ENCODE data around the gene MAP2K3. TPM values are rescaled to one million over a fixed set of nuclear protein-coding genes. Genes with fewer than 3 reads are reported as not detected.

Gene MAP2K3
- total and polyA plus RNA-seq, 2 experiments from 2014 or later, result 42.6 to 119 TPM

DNA sequence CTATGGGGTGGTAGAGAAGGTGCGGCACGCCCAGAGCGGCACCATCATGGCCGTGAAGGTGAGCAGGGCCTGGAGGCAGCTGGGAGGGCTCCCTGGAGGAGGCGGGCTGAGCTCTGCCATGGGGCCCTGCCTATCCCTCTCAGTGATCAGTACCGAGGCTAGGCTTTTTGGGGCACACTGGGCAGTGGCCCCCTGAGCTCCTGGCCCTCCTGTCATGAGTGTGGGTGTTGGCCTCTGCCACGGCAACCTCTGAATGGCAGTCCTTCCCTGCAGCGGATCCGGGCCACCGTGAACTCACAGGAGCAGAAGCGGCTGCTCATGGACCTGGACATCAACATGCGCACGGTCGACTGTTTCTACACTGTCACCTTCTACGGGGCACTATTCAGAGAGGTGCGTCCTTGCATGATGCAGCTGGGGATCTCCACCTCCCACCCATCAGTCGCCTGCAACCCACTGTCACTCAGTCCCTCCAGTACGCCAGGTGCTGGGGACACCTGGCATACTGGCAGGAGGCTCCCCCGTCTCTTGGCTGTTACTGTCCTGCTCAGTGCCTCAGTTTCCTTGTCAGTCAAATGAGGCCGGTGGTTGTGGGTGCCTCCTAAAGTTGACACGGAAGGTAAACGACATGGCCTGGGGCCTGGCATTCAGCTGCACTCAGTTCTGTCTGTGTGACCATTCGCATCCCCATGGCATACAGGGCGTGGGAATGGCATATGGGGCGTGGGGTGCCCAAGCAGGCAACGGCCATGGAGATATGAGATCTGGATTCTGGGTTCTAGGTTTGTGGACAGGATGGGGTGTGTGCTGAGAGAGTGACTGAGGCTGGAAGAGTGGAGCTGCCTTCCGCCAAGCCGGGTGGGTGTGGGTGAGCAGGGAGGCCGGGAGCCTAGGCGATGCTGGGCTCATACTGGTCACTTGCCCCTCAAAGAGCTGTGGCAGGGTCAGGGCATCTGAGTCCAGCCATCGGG, 16.4 kb downstream of the MAP2K3 start:
- no peaks in the 10 kb centered on the region for H3F3A ChIP-seq (ENCODE audit: insufficient read depth)
- H3K79me2 ChIP-seq (ENCODE audit: insufficient read depth), result peaks cover 76% of the 10 kb centered on the region
- H3K27me3 ChIP-seq (replicated peaks; ENCODE audit: insufficient read depth), result no peaks in the 10 kb centered on the region
- H3K9me2 ChIP-seq (ENCODE audit: insufficient read depth), result no peaks in the 10 kb centered on the region
- no peak overlapping the region for H3K4me3 ChIP-seq
- peaks cover 18% of the 10 kb centered on the region for H3K36me3 ChIP-seq (ENCODE audit: low read depth)
- no peak for TF ChIP-seq EZH2phosphoT487 (IDR thresholded peaks at IDR 0.05; ENCODE audit: insufficient read depth, low read depth)
- TF ChIP-seq EZH2 (IDR thresholded peaks at IDR 0.05; ENCODE audit: insufficient read depth, poor library complexity, severe bottlenecking), result no peak
- no peak for DNase-seq
- WGBS, 2 experiments (ENCODE audit: low coverage in 1 of 2, low lambda C conversion rate in 2 of 2, missing lambda C conversion rate in 2 of 2), result 60 to 63% methylated on average over 31 of the region's 31 CpGs
- H4K20me1 ChIP-seq (ENCODE audit: insufficient read depth), result no peaks in the 10 kb centered on the region
- H3K4me1 ChIP-seq (ENCODE audit: insufficient read depth), result peaks cover 4% of the 10 kb centered on the region; the same call in 1 of the 2 replicates
- H3K27ac ChIP-seq, result no peak overlapping the region
- no peaks in the 10 kb centered on the region for H3K9me3 ChIP-seq (ENCODE audit: low read depth)
- H2AFZ ChIP-seq, result no peak overlapping the region
- no peak overlapping the region for H3K4me2 ChIP-seq (ENCODE audit: unreplicated experiment)
- no peak overlapping the region for H3K9ac ChIP-seq
- in situ Hi-C loops (cut with MboI), result loop anchor here (25.0 kb wide), 1 partner anchor 461 kb away; no protein-coding TSS in a partner anchor

DNA sequence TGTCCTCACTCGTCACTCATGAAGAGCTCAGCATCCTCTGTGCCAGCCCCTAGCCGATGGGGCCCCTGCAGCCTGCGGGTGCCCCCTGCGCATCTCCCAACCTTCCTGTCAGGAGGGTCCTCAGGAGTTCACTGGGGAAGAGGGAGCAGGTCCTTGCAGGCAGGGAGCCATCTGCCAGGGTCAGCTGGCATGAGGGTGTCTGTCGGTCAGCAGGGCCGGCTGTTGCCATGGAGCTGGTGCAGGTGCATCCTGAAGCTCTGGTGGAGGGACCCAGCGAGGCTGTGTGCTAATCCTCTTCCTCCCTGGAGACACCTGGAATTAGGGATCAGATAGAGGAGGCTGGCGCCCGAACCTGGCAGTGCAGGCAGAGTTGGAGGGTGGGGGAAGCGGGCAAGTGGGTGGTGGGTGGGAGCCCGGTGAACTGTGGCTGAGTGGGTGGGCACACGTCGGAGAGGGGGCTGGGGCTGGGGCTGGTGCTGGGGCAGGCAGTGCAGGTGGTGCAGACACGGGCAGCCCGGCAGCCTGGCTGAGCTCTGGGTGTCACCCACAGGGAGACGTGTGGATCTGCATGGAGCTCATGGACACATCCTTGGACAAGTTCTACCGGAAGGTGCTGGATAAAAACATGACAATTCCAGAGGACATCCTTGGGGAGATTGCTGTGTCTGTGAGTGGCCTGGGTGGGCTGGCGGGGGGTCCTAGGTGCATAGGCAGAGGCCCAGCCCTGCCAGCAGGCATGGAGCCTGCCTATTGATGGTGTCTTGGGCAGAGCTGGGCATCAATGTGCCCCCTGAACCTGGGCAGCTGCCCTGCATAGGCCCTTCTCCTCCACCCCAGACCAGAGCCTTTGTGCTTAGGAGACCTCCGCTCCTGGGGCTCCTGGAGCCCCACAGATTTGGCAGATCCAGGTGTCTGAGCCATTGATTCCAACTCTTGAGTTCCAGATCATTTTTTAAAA, 17.4 kb downstream of the MAP2K3 start:
- Histone ChIP-seq H3K9me3 (ENCODE audit: low read depth) (no peaks in the 10 kb centered on the region), H3K36me3 (ENCODE audit: low read depth) (peaks cover 18% of the 10 kb centered on the region)
- no peak for DNase-seq

GRCh38 chr17:21302711-21303425, 18.4 kb downstream of the MAP2K3 start:
- in situ Hi-C loops (cut with MboI), result loop anchor here (25.0 kb wide), 1 partner anchor 459 kb away; no protein-coding TSS in a partner anchor
- H3K9ac ChIP-seq, result no peak overlapping the region
- H4K20me1 ChIP-seq (ENCODE audit: insufficient read depth), result no peaks in the 10 kb centered on the region
- H3K27ac ChIP-seq, result no peak overlapping the region
- peaks cover 18% of the 10 kb centered on the region for H3K36me3 ChIP-seq (ENCODE audit: low read depth)
- H3K4me1 ChIP-seq (ENCODE audit: insufficient read depth), result no peaks in the 10 kb centered on the region
- H3K27me3 ChIP-seq (replicated peaks; ENCODE audit: insufficient read depth), result no peaks in the 10 kb centered on the region
- TF ChIP-seq EZH2 (IDR thresholded peaks at IDR 0.05; ENCODE audit: insufficient read depth, poor library complexity, severe bottlenecking) (no peak), EZH2phosphoT487 (IDR thresholded peaks at IDR 0.05; ENCODE audit: insufficient read depth, low read depth) (no peak)
- H3F3A ChIP-seq (ENCODE audit: insufficient read depth), result no peaks in the 10 kb centered on the region
- no peaks in the 10 kb centered on the region for H3K9me2 ChIP-seq (ENCODE audit: insufficient read depth)
- no peaks in the 10 kb centered on the region for H3K9me3 ChIP-seq (ENCODE audit: low read depth)
- no peak for DNase-seq
- peaks cover 56% of the 10 kb centered on the region for H3K79me2 ChIP-seq (ENCODE audit: insufficient read depth)
- H2AFZ ChIP-seq, result no peak overlapping the region
- H3K4me2 ChIP-seq (ENCODE audit: unreplicated experiment), result no peak overlapping the region
- 55 to 60% methylated on average over 21 of the region's 21 CpGs for WGBS, 2 experiments (ENCODE audit: low coverage in 1 of 2, low lambda C conversion rate in 2 of 2, missing lambda C conversion rate in 2 of 2)
- H3K4me3 ChIP-seq, result no peak overlapping the region

More for the DNA sequence above, 17.4 kb downstream of the MAP2K3 start:
- peaks cover 2% of the 10 kb centered on the region; the same call in 1 of the 2 replicates for H3K4me1 ChIP-seq (ENCODE audit: insufficient read depth)
- H3F3A ChIP-seq (ENCODE audit: insufficient read depth), result no peaks in the 10 kb centered on the region
- peaks cover 66% of the 10 kb centered on the region for H3K79me2 ChIP-seq (ENCODE audit: insufficient read depth)
- no peak overlapping the region for H3K9ac ChIP-seq
- in situ Hi-C loops (cut with MboI), result loop anchor here (25.0 kb wide), 1 partner anchor 460 kb away; no protein-coding TSS in a partner anchor
- 62 to 66% methylated on average over 19 of the region's 19 CpGs for WGBS, 2 experiments (ENCODE audit: low coverage in 1 of 2, low lambda C conversion rate in 2 of 2, missing lambda C conversion rate in 2 of 2)
- no peak for TF ChIP-seq EZH2phosphoT487 (IDR thresholded peaks at IDR 0.05; ENCODE audit: insufficient read depth, low read depth)
- no peak overlapping the region for H3K4me3 ChIP-seq
- no peak overlapping the region for H3K27ac ChIP-seq
- no peaks in the 10 kb centered on the region for H3K27me3 ChIP-seq (replicated peaks; ENCODE audit: insufficient read depth)
- H4K20me1 ChIP-seq (ENCODE audit: insufficient read depth), result no peaks in the 10 kb centered on the region
- no peak overlapping the region for H3K4me2 ChIP-seq (ENCODE audit: unreplicated experiment)
- H2AFZ ChIP-seq, result no peak overlapping the region
- H3K9me2 ChIP-seq (ENCODE audit: insufficient read depth), result no peaks in the 10 kb centered on the region

All from GM23248 (cell line).